MM.1S (cell line): ENCODE results near the gene RUSF1.

Experiments used
- EZH2 ChIP-seq: fragments of 300-600 bp; sonication (generic); optimal IDR thresholded peaks from 2 replicates; pipeline ENCODE3; 2017; ENCODE audit warnings: low read depth, mild to moderate bottlenecking, antibody characterized with exemption, low read length, mixed read lengths
- EZH2phosphoT487 ChIP-seq: fragments of 300-600 bp; sonication (generic); IDR thresholded peaks from 2 replicates; pipeline ENCODE4 v1.6.1; 2018; ENCODE audit warnings: antibody characterized with exemption, low read length
- TF ChIP-seq, protein P1 (sequence below): fragments of 300-600 bp; sonication (generic); IDR thresholded peaks from 2 replicates; pipeline ENCODE4 v1.5.1; 2016; ENCODE audit warnings: antibody characterized with exemption, low read length, mixed read lengths

DNA sequence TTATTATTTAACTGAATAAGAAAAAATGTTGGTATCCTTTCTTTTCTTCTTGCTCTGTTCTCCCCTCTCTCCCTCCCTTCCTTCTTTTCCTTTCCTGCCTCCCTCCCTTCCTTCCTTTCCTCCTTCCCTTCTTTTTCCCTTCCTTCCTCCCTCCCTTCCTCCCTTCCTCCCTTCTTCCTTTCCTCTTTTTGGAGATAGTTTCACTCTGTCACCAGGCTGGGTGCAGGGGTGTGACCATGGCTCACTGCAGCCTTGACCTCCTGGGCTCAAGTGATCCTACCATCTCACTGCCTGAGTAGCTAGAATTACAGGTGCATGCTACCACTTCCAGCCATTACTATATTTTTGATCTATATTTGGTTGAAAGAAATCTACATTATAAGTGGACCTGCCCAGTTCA lies 5.7 kb upstream of the RUSF1 start:
- TF ChIP-seq EZH2 (no peak), EZH2phosphoT487 (no peak)
- TF ChIP-seq, protein P1, sequence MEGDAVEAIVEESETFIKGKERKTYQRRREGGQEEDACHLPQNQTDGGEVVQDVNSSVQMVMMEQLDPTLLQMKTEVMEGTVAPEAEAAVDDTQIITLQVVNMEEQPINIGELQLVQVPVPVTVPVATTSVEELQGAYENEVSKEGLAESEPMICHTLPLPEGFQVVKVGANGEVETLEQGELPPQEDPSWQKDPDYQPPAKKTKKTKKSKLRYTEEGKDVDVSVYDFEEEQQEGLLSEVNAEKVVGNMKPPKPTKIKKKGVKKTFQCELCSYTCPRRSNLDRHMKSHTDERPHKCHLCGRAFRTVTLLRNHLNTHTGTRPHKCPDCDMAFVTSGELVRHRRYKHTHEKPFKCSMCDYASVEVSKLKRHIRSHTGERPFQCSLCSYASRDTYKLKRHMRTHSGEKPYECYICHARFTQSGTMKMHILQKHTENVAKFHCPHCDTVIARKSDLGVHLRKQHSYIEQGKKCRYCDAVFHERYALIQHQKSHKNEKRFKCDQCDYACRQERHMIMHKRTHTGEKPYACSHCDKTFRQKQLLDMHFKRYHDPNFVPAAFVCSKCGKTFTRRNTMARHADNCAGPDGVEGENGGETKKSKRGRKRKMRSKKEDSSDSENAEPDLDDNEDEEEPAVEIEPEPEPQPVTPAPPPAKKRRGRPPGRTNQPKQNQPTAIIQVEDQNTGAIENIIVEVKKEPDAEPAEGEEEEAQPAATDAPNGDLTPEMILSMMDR: no peak
